RWPE2 (cell line): ENCODE measurements around the gene SLC25A21.

ENCODE experiments used
- ATAC-seq: fragments of 200-7000 bp; cut with Tn5 transposase; 3 replicates; pipeline ENCODE4 v1.9.1; 2021; ENCODE audit warnings: low read depth
- DNase-seq: peaks from one replicate; pipeline ENCODE4 v3.0.0-alpha.2; 2020; ENCODE audit warnings: low spot score
- H3K27ac ChIP-seq: fragments of 450-650 bp; 2 replicates; pipeline ENCODE4 v1.5.1; 2017; ENCODE audit warnings: mild to moderate bottlenecking; ENCODE audit not compliant: poor library complexity, severe bottlenecking
- H3K27me3 ChIP-seq: fragments of 250-450 bp; sonication (Bioruptor Pico); 2 replicates; pipeline ENCODE4 v1.5.1; 2021; ENCODE audit warnings: mild to moderate bottlenecking, moderate library complexity; ENCODE audit not compliant: insufficient read depth, poor library complexity, severe bottlenecking
- H3K36me3 ChIP-seq: fragments of 250-450 bp; sonication (Bioruptor Pico); 2 replicates; pipeline ENCODE4 v1.5.1; 2020; ENCODE audit warnings: low read depth, mild to moderate bottlenecking, moderate library complexity
- H3K4me1 ChIP-seq: fragments of 250-450 bp; sonication (Bioruptor Pico); 2 replicates; pipeline ENCODE4 v1.5.1; 2021; ENCODE audit warnings: mild to moderate bottlenecking, moderate library complexity; ENCODE audit not compliant: insufficient read depth, poor library complexity, severe bottlenecking
- H3K4me3 ChIP-seq: fragments of 250-450 bp; sonication (Bioruptor Pico); 2 replicates; pipeline ENCODE4 v1.5.1; 2021; ENCODE audit warnings: mild to moderate bottlenecking, moderate library complexity; ENCODE audit not compliant: severe bottlenecking
- H3K9me3 ChIP-seq: fragments of 250-450 bp; sonication (Bioruptor Pico); 2 replicates; pipeline ENCODE4 v1.5.1; 2021; ENCODE audit warnings: mild to moderate bottlenecking, moderate library complexity; ENCODE audit not compliant: severe bottlenecking
- TF ChIP-seq, protein P1 (sequence below): fragments of 450-650 bp; IDR thresholded peaks from one replicate; pipeline ENCODE4 v1.5.1; 2017; ENCODE audit warnings: mild to moderate bottlenecking, moderate library complexity; ENCODE audit not compliant: poor library complexity, severe bottlenecking

SLC25A21 gene

DNA sequence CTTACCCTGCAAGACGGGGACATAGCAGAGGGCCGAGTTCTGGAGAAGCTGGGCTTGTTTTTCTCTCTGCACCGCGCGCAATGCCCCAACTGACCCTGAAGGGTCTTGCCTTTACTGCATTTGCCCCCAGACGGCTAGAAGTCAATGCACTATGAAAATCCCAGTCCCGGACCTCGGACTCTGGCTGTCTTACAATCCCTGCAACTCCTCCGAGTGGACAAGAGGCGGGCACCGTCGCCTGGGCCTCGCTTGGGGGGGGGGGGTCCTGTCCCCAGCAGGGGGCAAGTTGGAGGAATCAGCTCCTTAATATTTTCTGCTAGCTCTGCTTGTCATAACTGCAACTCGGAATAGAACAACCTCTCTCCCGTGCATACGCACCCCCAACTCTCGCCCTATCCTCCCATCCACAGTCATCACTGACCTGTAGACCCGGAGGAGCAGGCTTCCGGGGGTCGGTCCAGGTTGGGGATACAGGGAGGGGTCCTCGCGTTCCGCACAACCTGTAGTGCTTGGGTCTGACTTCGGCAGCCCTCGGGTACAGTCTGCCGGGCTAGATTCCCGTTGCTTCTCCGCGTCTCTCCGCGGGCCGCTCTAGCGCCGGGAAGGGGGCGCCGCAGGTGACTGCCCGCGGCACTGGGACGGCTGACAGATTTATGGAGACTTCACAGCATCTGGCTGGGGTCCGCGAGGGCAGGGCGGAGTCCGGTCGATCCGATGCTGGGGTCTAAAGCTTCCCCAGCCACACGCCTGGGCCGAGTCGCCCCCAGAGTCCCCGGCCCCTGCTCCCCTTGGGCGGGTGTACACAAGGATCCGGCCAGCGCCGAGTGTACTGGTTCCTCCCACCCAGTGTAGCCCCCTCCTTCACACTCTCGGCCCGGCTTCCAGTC is 514.0 kb downstream of the SLC25A21 start:
- H3K4me1 ChIP-seq, result no peaks in the 10 kb centered on the region
- no peaks in the 10 kb centered on the region for H3K9me3 ChIP-seq
- no peak overlapping the region for H3K4me3 ChIP-seq
- no peak overlapping the region for H3K27ac ChIP-seq
- no peak for DNase-seq
- TF ChIP-seq, protein P1, sequence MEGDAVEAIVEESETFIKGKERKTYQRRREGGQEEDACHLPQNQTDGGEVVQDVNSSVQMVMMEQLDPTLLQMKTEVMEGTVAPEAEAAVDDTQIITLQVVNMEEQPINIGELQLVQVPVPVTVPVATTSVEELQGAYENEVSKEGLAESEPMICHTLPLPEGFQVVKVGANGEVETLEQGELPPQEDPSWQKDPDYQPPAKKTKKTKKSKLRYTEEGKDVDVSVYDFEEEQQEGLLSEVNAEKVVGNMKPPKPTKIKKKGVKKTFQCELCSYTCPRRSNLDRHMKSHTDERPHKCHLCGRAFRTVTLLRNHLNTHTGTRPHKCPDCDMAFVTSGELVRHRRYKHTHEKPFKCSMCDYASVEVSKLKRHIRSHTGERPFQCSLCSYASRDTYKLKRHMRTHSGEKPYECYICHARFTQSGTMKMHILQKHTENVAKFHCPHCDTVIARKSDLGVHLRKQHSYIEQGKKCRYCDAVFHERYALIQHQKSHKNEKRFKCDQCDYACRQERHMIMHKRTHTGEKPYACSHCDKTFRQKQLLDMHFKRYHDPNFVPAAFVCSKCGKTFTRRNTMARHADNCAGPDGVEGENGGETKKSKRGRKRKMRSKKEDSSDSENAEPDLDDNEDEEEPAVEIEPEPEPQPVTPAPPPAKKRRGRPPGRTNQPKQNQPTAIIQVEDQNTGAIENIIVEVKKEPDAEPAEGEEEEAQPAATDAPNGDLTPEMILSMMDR, result no peak
- peaks cover 11% of the 10 kb centered on the region for H3K27me3 ChIP-seq
- no peaks in the 10 kb centered on the region for H3K36me3 ChIP-seq
- no peak for ATAC-seq

DNA sequence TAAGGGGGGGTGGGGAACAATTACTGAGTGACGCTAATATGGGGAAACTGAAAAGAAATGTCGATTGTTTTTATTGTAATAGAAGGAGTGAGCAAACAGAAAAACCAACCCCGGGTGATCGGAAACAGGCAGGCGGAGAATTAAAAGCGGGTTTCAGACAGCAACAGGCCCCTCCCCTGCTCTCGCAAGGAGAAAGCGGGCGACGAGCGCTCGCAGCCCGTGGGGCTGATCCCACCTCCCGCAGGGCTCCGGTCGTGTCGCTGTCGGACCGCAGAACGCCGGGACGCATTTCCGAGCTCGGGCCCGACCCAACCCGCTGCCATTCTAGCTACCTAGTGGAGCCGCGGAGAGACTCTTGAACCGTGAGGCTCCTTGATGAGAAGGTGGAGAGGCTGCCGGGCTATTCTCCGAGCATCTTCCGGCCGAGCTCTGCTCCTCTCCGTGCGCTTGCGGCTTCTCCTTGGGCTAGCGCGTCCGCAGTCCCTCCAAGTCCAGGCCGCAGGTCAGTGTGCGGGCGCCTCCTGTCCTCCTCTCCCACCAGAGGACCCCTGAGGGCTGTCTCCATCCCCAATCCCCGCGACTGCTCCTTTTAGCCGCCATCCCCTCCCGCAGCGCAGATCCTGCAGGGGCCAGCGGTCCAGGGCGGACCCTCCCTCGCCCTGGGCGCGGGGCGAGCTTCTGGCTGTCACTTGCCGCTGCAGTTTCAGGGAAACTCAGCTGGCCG is 514.8 kb downstream of the SLC25A21 start:
- DNase-seq, result peak; percentile 66

DNA sequence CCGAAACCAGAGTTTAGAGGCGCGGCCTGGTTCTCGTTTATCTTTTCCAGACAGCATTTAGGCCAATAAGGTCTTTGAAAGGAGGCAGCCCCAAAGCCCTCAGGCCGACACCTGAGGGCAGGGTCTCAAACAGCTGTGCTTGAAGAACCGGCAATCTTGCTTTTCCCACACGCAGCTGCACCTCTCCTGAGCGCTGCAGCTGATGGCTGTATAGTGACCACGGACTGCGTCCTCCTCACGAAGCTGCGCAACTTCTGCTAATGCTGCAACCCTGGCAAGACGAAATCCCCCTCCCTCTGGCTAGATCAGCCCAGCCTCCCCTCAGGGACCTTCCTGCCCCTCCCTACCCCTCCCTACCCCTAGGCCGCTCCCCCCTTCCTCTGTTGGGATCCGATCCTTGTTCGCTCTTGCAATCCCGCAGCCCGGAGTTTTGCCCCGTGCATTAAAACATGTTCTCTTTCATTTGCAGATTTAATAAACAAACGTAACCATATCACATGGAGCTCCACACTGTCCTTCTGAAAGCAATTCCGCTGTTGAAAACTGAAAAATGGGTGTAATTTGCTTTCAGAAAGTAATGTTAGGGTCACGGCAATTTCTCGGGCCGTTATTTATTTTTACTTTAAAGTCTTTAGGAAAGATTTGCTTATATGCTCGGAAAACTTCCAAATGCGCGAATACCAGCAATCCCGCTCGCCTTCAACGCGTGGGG is 515.6 kb downstream of the SLC25A21 start:
- H3K27me3 ChIP-seq, result peaks cover 11% of the 10 kb centered on the region
- no peak overlapping the region for H3K4me3 ChIP-seq
- no peaks in the 10 kb centered on the region for H3K9me3 ChIP-seq
- no peak for DNase-seq
- no peaks in the 10 kb centered on the region for H3K36me3 ChIP-seq
- H3K27ac ChIP-seq, result no peak overlapping the region
- H3K4me1 ChIP-seq, result no peaks in the 10 kb centered on the region
- TF ChIP-seq, protein P1, result no peak
- no peak for ATAC-seq

More for the DNA sequence above, 514.8 kb downstream of the SLC25A21 start:
- H3K4me3 ChIP-seq, result no peak overlapping the region
- no peak overlapping the region for H3K27ac ChIP-seq
- no peaks in the 10 kb centered on the region for H3K9me3 ChIP-seq
- peaks cover 11% of the 10 kb centered on the region for H3K27me3 ChIP-seq
- no peaks in the 10 kb centered on the region for H3K36me3 ChIP-seq
- no peaks in the 10 kb centered on the region for H3K4me1 ChIP-seq
- no peak for ATAC-seq
- TF ChIP-seq, protein P1, result no peak

DNA sequence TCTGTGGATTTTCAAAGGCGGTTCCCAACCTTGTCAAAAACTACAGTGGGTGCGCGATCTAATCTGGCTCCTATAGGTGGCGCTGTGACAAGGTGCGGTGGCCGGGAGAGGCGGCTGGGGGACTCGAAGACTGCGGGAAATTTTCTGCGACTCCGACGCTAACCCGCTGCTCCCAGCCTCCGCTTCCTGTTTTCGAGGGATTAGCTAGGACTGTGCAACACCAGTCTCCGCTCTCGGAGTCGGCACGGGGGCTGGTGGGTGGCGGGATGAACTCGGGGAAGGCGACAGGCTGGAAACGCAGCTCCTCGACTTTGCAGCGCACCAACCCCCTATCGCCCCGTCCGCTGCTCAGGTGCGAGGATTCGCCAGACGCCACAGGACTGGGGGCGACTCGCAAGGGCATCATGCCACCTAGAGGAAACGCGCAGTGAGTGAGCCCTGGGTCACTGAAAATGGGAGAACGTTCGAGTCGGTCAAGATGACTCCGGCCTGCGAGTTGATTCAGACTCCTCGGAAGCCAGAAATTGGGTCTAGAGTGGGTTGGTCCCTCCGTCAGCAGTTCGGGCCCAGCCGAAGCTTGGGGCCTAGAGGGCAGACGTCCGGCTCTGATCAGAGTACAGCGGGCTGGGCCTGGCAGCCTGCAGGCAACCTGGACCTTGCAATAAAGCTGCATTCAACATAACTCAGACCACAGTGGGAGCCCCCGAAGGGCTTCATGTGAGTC is 516.3 kb downstream of the SLC25A21 start:
- Histone ChIP-seq H3K9me3 (no peaks in the 10 kb centered on the region), H3K27ac (no peak overlapping the region), H3K36me3 (no peaks in the 10 kb centered on the region), H3K27me3 (peaks cover 11% of the 10 kb centered on the region), H3K4me1 (no peaks in the 10 kb centered on the region), H3K4me3 (peak overlapping the region; percentile 8)
- TF ChIP-seq, protein P1, result peak; percentile 81
- DNase-seq (peak; percentile 71), ATAC-seq (peak; percentile 57)
